ENCODE data around the gene KCTD6.

The KCTD6 gene

DNA sequence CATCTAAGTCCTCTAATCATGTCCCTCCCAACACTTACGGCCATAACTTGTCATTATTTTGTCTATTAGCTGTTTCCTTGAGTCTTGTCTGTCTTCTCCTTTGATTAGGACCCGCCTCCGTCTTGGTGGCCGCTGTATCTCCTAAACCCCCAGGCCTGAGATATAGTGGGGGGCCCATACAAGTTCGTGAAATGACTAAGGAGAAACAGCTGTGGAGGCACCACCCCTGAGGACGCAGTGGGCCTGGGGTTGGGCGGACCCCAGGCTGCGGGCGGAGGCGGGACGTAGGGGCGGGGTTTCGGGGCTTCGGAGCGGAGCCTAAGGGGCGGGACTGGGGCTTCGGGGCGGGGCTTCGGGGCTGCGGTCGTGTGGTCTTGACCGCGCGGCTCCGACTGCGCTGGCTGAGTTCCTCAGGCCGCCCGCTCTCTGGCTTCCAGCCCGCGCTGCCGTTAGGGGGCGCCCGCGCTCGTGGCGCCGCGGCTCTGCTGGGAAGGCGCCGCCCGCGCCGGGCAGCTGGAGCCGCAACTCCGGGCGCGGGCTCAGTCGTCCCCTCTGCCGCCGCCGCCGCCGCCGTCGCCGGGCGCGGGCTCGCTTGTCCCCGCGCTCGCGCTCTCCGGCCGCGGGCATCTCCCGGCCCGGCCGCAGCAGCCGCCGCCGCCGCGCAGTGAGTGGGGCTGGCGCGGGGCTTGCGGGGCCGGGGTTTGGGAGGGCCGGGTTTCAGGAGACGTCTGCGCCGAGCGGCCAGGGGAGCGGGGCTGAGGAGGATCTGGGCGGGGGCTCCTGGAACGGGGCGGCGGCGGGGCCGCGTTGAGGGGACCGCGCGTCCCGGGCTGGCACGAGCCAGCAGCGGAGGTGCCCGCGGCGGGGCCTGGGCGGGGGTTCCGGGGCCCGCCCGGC, at the start of gene KCTD6:
Gene KCTD6 (plus strand): TSS at position 591 of the 897 bp plus-strand sequence. CDS start 6,660 bp downstream, outside the sequence.
- peak; percentile 93 for DNase-seq (ENCODE audit: low read depth)
- peak; percentile 49 for TF ChIP-seq CTCF (IDR thresholded peaks at IDR 0.05; ENCODE audit: insufficient read depth, low read depth, low read length, missing control alignments)
- peak within 1 kb of the TSS; percentile 85 for H3K4me3 ChIP-seq (ENCODE audit: low read length)

DNA sequence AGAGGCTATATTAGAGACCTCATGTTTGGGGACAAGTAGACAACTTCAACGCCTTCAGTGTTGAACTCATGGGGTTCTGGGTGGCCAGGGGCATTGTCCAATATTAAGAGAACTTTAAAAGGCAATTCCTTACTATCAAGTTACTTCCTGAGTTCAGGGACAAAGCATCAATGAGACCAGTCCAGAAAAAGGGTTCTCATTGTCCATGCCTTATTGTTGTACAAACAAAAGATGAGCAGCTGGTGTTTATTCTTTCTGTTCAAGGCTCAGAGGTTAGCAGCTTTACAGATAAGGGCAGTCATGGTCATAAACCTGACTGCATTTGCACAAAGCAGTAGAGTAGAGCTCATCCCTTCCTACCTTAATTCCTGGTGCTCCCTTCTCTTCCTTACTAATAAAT, 39.7 kb upstream of the KCTD6 start:
- TF ChIP-seq CTCF (IDR thresholded peaks at IDR 0.05; ENCODE audit: insufficient read depth, low read depth, low read length, missing control alignments) = no peak
- no peak overlapping the region for H3K4me3 ChIP-seq (ENCODE audit: low read length)
- DNase-seq (ENCODE audit: low read depth) = no peak

DNA sequence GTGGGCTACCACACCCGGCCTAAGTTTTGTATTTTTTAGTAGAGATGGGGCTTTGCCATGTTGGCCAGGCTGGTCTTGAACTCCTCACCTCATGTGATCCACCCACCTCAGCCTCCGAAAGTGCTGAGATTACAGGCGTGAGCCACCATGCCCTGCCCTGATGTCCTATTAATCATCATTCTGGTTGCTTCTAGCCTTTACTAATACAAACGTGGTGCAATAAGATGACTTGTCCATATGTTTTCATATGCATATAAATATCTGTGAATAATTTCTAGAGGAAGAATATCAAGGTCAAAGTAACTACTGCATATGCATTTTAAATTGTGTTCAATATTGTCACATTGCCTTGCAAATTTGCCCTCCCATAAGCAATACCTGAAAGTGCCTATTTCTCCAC, 32.7 kb upstream of the KCTD6 start:
- H3K4me3 ChIP-seq (ENCODE audit: low read length) = no peak overlapping the region
- DNase-seq (ENCODE audit: low read depth) = peak; percentile 76

DNA sequence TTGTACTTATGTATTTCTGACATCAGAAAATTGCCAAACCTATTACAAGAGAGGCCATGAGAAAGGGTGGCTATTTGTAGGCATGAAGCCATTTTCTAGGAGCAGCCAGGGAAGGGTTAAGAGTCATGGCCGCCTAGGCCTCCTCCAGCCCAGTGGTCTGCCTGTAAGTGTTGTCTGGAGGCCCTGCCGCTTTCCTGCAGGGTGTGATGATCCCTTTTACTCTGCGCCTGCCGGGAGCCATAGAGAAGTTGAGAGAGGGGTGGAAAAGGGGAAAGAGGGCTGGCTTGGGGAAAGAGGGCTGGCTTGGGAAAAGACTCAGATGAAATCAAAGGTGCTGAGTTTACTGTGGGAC, 29.1 kb upstream of the KCTD6 start:
- no peak for TF ChIP-seq CTCF (IDR thresholded peaks at IDR 0.05; ENCODE audit: insufficient read depth, low read depth, low read length, missing control alignments)
- H3K4me3 ChIP-seq (ENCODE audit: low read length) = no peak overlapping the region
- no peak for DNase-seq (ENCODE audit: low read depth)

More for the DNA sequence above, 32.7 kb upstream of the KCTD6 start:
- TF ChIP-seq CTCF (IDR thresholded peaks at IDR 0.05; ENCODE audit: insufficient read depth, low read depth, low read length, missing control alignments) = no peak

DNA sequence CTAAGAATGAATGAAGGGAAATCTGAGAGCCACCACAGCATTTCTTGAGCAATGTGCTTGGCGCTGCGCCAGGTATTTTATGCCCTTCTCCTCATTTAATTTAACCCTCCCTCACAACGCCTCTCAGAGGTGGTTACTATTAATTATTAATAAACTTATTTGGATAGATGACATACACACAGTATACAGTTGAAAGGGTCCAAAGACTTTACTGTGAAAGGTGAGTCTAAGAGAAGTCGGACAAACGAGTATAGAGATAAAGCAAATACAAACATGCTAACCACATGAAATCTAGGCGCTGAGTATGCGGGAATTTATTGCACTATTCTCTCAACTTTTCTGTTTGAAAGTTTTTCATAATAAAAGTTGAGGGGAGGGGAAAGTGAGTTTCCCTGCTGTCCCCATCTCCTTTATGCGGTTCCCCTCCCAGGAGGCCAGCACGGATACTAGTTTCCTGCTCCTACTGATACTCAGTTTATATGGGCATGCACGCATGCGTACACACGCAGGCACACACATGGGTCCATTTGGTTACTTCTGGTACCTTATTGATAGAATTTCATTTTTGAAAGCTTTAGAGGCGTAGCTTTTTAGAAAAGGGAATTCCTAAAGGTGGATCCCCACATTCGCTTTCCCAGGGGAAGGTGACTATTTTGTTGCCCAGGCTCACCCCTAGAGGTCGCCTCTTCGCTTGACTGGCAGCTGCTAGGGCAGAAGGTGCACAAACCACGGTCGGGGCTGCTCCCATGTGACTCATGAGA, 28.5 kb upstream of the KCTD6 start:
- DNase-seq (ENCODE audit: low read depth) = peak; percentile 92
- H3K4me3 ChIP-seq (ENCODE audit: low read length) = no peak overlapping the region
- TF ChIP-seq CTCF (IDR thresholded peaks at IDR 0.05; ENCODE audit: insufficient read depth, low read depth, low read length, missing control alignments) = peak; percentile 85

GRCh38 chr3:58463942-58464271, 28.0 kb upstream of the KCTD6 start:
- no peak for TF ChIP-seq CTCF (IDR thresholded peaks at IDR 0.05; ENCODE audit: insufficient read depth, low read depth, low read length, missing control alignments)
- H3K4me3 ChIP-seq (ENCODE audit: low read length) = no peak overlapping the region
- no peak for DNase-seq (ENCODE audit: low read depth)

Data from epithelial cell of esophagus (primary cell).